Measurements from ENCODE around the gene EIF3D.

DNA sequence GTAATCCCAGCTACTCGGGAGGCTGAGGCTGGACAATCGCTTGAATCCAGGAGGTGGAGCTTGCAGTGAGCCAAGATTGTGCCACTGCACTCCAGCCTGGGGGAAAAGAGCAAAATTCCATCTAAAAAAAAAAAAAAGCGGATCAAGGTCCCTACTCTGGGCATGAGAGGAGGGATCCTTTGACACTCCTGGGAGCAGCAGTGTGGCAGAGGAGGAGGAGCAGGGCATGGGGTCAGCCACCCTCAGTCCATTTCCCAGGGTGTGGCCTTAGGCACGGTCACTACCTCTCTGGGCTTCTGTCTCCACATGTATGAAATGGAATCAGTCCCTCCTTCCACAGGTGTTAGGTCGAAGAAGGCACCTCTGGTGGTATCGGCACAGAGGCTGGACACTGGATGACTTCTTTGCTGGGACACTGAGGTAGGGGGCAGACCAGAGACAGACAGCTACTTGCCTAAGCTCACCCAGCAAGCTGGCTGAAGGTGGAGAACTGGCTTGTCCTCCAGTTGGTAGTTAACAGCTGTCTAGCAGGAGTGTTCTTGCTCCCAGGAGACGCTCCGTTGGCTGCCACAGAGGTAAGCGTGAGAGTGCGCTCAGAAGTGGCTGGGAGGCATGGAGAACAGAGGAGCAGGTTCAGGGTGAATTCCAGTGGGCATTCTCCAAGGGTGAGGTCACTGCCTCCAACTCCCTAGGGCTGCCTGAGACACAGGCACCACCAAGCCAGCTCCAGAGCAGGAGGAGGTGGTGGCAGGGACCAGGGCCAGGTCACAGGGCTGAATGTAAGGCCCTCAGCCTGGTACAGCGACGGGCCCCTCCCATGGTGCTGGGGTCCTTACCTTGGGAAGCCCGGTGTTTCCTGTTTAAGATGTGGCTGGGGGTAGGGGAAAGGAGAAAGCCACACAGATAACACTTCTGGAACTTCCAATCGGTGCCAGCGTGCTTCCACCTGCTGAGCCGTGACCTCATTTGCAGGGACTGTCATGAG lies 67.0 kb downstream of the EIF3D start:
- no peak for TF ChIP-seq CTCF (IDR thresholded peaks at IDR 0.05; ENCODE audit: insufficient read depth, low read length)
- TF ChIP-seq, protein P1, sequence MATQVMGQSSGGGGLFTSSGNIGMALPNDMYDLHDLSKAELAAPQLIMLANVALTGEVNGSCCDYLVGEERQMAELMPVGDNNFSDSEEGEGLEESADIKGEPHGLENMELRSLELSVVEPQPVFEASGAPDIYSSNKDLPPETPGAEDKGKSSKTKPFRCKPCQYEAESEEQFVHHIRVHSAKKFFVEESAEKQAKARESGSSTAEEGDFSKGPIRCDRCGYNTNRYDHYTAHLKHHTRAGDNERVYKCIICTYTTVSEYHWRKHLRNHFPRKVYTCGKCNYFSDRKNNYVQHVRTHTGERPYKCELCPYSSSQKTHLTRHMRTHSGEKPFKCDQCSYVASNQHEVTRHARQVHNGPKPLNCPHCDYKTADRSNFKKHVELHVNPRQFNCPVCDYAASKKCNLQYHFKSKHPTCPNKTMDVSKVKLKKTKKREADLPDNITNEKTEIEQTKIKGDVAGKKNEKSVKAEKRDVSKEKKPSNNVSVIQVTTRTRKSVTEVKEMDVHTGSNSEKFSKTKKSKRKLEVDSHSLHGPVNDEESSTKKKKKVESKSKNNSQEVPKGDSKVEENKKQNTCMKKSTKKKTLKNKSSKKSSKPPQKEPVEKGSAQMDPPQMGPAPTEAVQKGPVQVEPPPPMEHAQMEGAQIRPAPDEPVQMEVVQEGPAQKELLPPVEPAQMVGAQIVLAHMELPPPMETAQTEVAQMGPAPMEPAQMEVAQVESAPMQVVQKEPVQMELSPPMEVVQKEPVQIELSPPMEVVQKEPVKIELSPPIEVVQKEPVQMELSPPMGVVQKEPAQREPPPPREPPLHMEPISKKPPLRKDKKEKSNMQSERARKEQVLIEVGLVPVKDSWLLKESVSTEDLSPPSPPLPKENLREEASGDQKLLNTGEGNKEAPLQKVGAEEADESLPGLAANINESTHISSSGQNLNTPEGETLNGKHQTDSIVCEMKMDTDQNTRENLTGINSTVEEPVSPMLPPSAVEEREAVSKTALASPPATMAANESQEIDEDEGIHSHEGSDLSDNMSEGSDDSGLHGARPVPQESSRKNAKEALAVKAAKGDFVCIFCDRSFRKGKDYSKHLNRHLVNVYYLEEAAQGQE (IDR thresholded peaks at IDR 0.05; ENCODE audit: insufficient replicate concordance, low read depth) = no peak
